T-helper 2 cell treated with Interferon-gamma antibody and Interleukin-4, amounts not matched to agents 5 μg/mL and 100 μg/mL, for 36 hours (primary cell): ENCODE results near the gene PDSS2.
"Not testable (repeated sequence)": the region's sequence is repeated elsewhere in the genome, so short reads cannot be mapped to it uniquely, and the experiment has no call there.

Experiments
- DNase-seq: peaks from one replicate; pipeline ENCODE4 v3.0.0; 2021; ENCODE audit warnings: low spot score
- H3K27ac Mint-ChIP-seq: one replicate; pipeline ENCODE4 v1.8.0; 2021; ENCODE audit warnings: mild to moderate bottlenecking, mixed read lengths
- H3K27me3 Mint-ChIP-seq: one replicate; pipeline ENCODE4 v1.8.0; 2021; ENCODE audit warnings: low read depth, mixed read lengths
- H3K36me3 Mint-ChIP-seq: one replicate; pipeline ENCODE4 v1.8.0; 2021; ENCODE audit warnings: low read depth, mixed read lengths
- H3K4me1 Mint-ChIP-seq: one replicate; pipeline ENCODE4 v1.8.0; 2021; ENCODE audit warnings: low read depth, mixed read lengths
- H3K4me3 Mint-ChIP-seq: one replicate; pipeline ENCODE4 v1.8.0; 2022; ENCODE audit warnings: mild to moderate bottlenecking, moderate library complexity, mixed read lengths
- H3K9me3 Mint-ChIP-seq: one replicate; pipeline ENCODE4 v1.8.0; 2021; ENCODE audit warnings: mixed read lengths

The PDSS2 gene

DNA sequence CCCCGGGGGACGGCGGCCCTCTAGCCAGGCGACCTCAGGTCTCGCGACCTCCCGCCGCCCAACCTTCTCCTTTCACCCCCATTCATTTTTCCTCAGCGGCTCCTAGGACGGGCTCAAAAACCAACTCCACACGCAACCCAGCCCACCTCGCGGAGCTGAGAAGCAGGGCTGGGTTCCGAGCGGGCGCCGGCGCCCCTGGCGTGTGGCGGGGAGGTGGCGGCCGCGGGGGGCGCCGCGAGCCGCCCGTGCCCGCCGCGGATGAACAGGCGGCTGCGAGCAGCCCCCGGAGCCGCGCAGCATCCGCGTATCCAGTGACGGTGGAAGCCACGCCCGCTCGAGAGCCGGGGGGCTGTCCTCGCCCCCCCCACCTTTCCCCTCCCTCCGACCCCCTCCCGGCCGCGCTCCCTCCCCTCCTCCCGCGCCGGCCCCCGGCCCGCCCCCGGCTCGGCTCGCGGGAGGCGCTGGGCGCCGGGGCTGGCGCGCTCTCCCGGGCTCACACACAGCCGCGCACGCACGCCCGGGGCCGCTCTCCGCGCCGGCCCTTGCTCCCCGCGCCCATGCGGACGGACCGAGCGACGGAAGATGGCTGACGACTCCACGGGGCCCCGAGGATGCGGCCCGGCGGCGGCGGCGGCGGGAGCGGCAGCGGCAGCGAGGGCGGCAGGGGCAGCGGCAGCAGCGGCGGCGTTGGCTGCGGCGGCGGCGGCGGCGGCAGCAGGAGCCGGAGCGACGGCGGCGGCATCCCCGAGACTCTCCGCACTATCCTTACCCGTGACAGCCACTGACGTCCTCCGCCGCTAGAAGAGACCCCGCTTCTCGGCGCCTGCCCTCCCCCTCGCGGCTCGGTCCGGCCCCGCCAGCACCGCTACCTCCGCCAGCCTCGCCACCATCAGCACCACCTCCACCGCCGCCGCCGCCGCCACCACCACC, 30.5 kb upstream of the PDSS2 start, which contains the start of gene SOBP:
Gene SOBP (plus strand): TSS at position 482 of the 930 bp plus-strand sequence. CDS start 500 bp downstream, outside the sequence.
- peak; percentile 24 for DNase-seq
- Mint-ChIP-seq H3K27me3 (peaks cover 44% of the 10 kb centered on the region), H3K4me1 (peaks cover 7% of the 10 kb centered on the region), H3K36me3 (no peaks in the 10 kb centered on the region), H3K27ac (no peak within 1 kb of the TSS), H3K9me3 (no peaks in the 10 kb centered on the region), H3K4me3 (peak within 1 kb of the TSS; percentile 92)

GRCh38 chr6:107488875-107489635, 29.7 kb upstream of the PDSS2 start:
- H3K27me3 Mint-ChIP-seq, result peaks cover 51% of the 10 kb centered on the region
- no peaks in the 10 kb centered on the region for H3K9me3 Mint-ChIP-seq
- H3K4me1 Mint-ChIP-seq, result peaks cover 7% of the 10 kb centered on the region
- H3K4me3 Mint-ChIP-seq, result peak overlapping the region; percentile 92
- no peaks in the 10 kb centered on the region for H3K36me3 Mint-ChIP-seq
- DNase-seq, result no peak
- H3K27ac Mint-ChIP-seq, result no peak overlapping the region

- Mint-ChIP-seq H3K27me3 (peaks cover 54% of the 10 kb centered on the region), H3K36me3 (no peaks in the 10 kb centered on the region), H3K27ac (no peak overlapping the region), H3K4me1 (peaks cover 7% of the 10 kb centered on the region), H3K9me3 (no peaks in the 10 kb centered on the region), H3K4me3 (peak overlapping the region; percentile 92)
- DNase-seq, result no peak
Observed at GRCh38 chr6:107488174-107488874, 29.0 kb upstream of the PDSS2 start.

- Mint-ChIP-seq H3K4me1 (peaks cover 4% of the 10 kb centered on the region), H3K27me3 (peaks cover 63% of the 10 kb centered on the region)
Observed at GRCh38 chr6:107485157-107485556, 25.8 kb upstream of the PDSS2 start.

GRCh38 chr6:107479089-107479690, 19.8 kb upstream of the PDSS2 start:
- H3K27ac Mint-ChIP-seq, result no peak overlapping the region
- DNase-seq, result no peak
- H3K4me1 Mint-ChIP-seq, result no peaks in the 10 kb centered on the region
- H3K36me3 Mint-ChIP-seq, result no peaks in the 10 kb centered on the region
- H3K9me3 Mint-ChIP-seq, result no peaks in the 10 kb centered on the region
- H3K4me3 Mint-ChIP-seq, result no peak overlapping the region
- H3K27me3 Mint-ChIP-seq, result peaks cover 56% of the 10 kb centered on the region

More at GRCh38 chr6:107485157-107485556, 25.8 kb upstream of the PDSS2 start:
- no peak for DNase-seq
- Mint-ChIP-seq H3K4me3 (no peak overlapping the region), H3K9me3 (no peaks in the 10 kb centered on the region), H3K27ac (no peak overlapping the region), H3K36me3 (no peaks in the 10 kb centered on the region)

- H3K9me3 Mint-ChIP-seq, H3K36me3 Mint-ChIP-seq, H3K4me3 Mint-ChIP-seq, H3K4me1 Mint-ChIP-seq, H3K27ac Mint-ChIP-seq, DNase-seq: not testable (repeated sequence)
- H3K27me3 Mint-ChIP-seq, result peaks cover 48% of the 10 kb centered on the region
Observed at GRCh38 chr6:107475826-107476225, 16.5 kb upstream of the PDSS2 start.

DNA sequence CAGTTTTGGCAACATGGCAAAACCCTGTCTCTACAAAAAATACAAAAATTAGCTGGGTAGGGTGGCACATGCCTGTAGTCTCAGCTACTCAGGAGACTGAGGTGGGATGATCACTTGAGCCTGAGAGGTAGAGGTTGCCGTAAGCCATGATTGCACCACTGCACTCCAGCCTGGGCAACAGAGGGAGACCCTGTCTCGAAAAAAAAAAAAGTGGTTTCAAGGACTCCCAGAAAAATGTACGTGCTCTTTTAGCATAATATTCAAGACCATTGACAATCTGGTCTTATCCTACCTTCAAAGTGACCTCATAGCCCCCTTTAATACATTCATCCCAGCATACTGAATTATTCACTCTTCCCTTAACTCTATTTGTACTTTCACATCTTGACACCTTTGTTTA, 16.0 kb upstream of the PDSS2 start:
- not testable (repeated sequence) for H3K4me1 Mint-ChIP-seq, H3K27ac Mint-ChIP-seq, H3K4me3 Mint-ChIP-seq, H3K9me3 Mint-ChIP-seq, DNase-seq, H3K36me3 Mint-ChIP-seq
- H3K27me3 Mint-ChIP-seq, result peaks cover 45% of the 10 kb centered on the region

DNA sequence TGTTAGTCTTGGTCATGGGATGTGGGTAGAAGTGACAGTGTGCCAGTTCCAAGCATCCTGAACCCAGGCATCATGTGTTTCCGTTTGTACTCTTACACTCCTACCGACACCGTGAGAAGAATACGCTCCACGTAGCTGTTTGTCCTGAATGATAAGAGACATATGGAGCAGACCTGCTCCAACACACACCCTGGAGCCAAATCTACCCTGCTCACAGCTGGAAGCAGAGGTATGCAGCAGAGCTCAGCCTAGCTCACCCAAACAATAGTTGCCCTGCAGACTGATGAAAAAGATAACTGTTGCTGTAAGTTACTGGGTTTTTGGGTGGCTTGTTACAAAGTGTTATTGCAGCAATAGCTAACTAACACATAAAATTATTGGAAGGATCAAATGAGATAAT, 14.3 kb upstream of the PDSS2 start:
- no peak overlapping the region for H3K27ac Mint-ChIP-seq
- no peak for DNase-seq
- H3K4me3 Mint-ChIP-seq, result no peak overlapping the region
- peaks cover 41% of the 10 kb centered on the region for H3K27me3 Mint-ChIP-seq
- H3K9me3 Mint-ChIP-seq, result no peaks in the 10 kb centered on the region
- H3K4me1 Mint-ChIP-seq, result no peaks in the 10 kb centered on the region
- H3K36me3 Mint-ChIP-seq, result no peaks in the 10 kb centered on the region

DNA sequence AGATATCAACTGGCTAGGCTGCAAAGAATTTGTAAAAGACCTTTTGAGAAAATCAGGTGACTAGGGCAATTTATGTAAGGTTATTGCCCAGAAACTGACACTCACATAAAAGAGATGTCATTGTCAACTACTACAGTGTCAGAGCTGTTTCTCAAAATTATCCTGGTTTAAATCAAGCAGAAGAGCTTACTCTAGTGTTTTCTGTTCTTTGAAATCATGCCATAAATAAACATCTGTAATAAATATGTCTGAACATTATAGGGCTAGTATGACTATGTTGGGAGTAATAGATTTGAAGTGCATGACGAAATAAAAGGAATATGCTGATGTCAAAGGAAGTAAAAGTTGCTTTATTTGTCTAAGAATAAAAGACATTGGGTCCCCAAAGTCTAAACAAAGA, 11.0 kb upstream of the PDSS2 start:
- Mint-ChIP-seq H3K4me3 (no peak overlapping the region), H3K27ac (no peak overlapping the region), H3K36me3 (no peaks in the 10 kb centered on the region), H3K27me3 (peaks cover 45% of the 10 kb centered on the region), H3K9me3 (no peaks in the 10 kb centered on the region), H3K4me1 (no peaks in the 10 kb centered on the region)
- no peak for DNase-seq

GRCh38 chr6:107466062-107466461, 6.7 kb upstream of the PDSS2 start:
- Mint-ChIP-seq H3K36me3 (no peaks in the 10 kb centered on the region), H3K27me3 (peaks cover 28% of the 10 kb centered on the region), H3K9me3 (no peaks in the 10 kb centered on the region), H3K4me1 (no peaks in the 10 kb centered on the region), H3K27ac (no peak overlapping the region), H3K4me3 (no peak overlapping the region)
- no peak for DNase-seq

DNA sequence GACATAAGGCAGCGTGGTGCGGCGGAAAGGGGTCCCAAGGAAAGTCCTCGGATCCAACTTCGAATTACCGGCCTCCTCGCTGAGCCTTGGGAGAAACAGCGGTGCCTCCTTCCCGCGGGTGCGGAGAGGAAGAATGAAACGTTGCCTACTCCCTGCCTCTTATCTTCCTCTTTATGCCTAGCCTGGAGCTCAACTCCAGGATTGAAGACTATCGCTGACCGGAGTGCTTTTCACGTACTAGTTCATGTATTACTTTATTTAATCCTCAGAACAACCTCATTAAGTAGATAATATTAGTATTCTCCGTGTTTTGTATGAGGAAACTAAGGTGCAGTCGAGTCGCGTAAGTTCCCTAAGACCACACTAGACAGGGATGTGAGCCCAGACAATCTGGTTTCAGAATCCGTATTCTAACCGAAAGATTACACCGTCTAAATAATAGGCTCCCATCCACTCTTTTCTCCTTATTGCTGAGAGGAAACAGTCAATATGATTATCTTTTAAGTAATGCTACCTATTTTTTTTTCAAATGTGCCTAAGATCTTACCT, 793 bp upstream of the PDSS2 start:
- Mint-ChIP-seq H3K27me3 (peaks cover 2% of the 10 kb centered on the region), H3K27ac (peak overlapping the region; percentile 96), H3K4me1 (peaks cover 16% of the 10 kb centered on the region), H3K4me3 (peak overlapping the region; percentile 89), H3K9me3 (no peaks in the 10 kb centered on the region), H3K36me3 (peaks cover 4% of the 10 kb centered on the region)
- no peak for DNase-seq

DNA sequence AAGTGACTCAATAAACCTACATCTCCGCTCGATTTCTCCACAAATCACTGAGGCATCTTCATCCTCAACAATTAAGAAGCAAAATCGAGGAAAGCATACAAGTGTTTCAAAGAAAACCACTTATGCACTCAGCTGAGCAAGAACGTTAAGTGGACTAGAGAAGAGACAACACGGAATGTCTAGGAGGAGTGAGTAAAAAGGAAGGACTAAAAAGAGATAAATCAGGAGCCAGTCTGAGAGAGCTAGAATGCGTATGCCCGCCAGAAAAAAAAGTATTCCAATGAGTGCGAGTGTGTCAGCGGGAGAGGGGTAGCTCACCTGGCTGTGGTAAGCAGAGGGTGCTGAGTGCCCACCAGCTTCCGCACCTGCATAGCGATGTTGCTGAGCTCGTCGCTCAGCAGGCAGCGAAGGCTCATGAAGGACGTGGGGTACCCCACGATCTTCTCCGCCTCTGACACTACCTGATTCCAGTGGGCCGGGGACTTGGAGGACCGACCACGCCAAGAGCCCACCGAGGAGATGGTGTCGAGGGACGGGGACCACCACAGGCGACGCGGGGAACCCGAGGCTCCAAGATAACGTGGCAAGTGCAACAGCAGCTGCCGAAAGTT, 587 bp downstream of the PDSS2 start:
- Mint-ChIP-seq H3K4me1 (peaks cover 17% of the 10 kb centered on the region), H3K4me3 (peak overlapping the region; percentile 89), H3K27me3 (peaks cover 2% of the 10 kb centered on the region), H3K27ac (peak overlapping the region; percentile 96), H3K9me3 (no peaks in the 10 kb centered on the region), H3K36me3 (peaks cover 6% of the 10 kb centered on the region)
- DNase-seq, result no peak

DNA sequence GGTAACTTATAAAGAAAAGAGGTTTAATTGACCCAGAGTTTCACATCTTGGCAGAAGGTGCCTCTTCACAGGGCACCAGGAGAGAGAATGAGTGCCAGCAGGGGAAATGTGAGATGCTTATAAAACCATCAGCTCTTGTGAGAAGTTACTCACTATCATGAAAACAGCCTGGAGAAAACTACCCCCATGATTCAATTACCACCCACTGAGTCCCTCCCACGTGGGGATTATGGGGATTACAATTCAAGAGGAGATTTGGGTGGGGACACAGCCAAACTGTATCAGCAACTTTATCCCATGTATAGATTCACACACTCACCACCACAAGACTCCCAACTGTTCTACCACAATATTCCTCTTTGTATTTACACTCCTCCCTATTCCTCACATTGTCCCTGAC, 10.6 kb downstream of the PDSS2 start:
- no peaks in the 10 kb centered on the region for H3K4me1 Mint-ChIP-seq
- DNase-seq, result no peak
- H3K27me3 Mint-ChIP-seq, result no peaks in the 10 kb centered on the region
- no peak overlapping the region for H3K4me3 Mint-ChIP-seq
- H3K36me3 Mint-ChIP-seq, result peaks cover 39% of the 10 kb centered on the region
- peaks cover 44% of the 10 kb centered on the region for H3K9me3 Mint-ChIP-seq
- H3K27ac Mint-ChIP-seq, result no peak overlapping the region
